HUES48 (cell line): ENCODE data around the gene LRRC55.
"Not testable (repeated sequence)": the region's sequence is repeated elsewhere in the genome, so short reads cannot be mapped to it uniquely, and the experiment has no call there.

Source experiments
- H3K27ac ChIP-seq: one replicate; pipeline ENCODE4 v1.7.0; 2013; ENCODE audit warnings: low read depth, low read length, inconsistent platforms
- H3K27me3 ChIP-seq: 2 replicates; pipeline ENCODE4 v1.6.1; 2013; ENCODE audit warnings: mild to moderate bottlenecking, low read length; ENCODE audit not compliant: control insufficient read depth, insufficient read depth
- H3K36me3 ChIP-seq: 2 replicates; pipeline ENCODE4 v1.6.1; 2013; ENCODE audit warnings: low read length; ENCODE audit not compliant: control insufficient read depth, insufficient read depth
- H3K4me1 ChIP-seq: 2 replicates; pipeline ENCODE4 v1.6.1; 2013; ENCODE audit warnings: mild to moderate bottlenecking, low read length; ENCODE audit not compliant: control insufficient read depth, insufficient read depth
- H3K4me3 ChIP-seq: 2 replicates; pipeline ENCODE4 v1.5.1; 2013; ENCODE audit warnings: mild to moderate bottlenecking, low read depth, low read length
- H3K9ac ChIP-seq: 2 replicates; pipeline ENCODE4 v1.6.1; 2013; ENCODE audit warnings: mild to moderate bottlenecking, low read depth, low read length, moderate library complexity
- H3K9me3 ChIP-seq: 2 replicates; pipeline ENCODE4 v1.6.1; 2013; ENCODE audit warnings: low read length; ENCODE audit not compliant: control insufficient read depth, insufficient read depth

The LRRC55 gene

GRCh38 chr11:57161351-57161750, 20.4 kb upstream of the LRRC55 start:
- Histone ChIP-seq H3K9ac (no peak overlapping the region), H3K4me3 (no peak overlapping the region), H3K36me3 (no peaks in the 10 kb centered on the region), H3K27me3 (no peaks in the 10 kb centered on the region; the same call in 1 of the 2 replicates), H3K4me1 (peaks cover 5% of the 10 kb centered on the region), H3K9me3 (no peaks in the 10 kb centered on the region), H3K27ac (no peak overlapping the region)

DNA sequence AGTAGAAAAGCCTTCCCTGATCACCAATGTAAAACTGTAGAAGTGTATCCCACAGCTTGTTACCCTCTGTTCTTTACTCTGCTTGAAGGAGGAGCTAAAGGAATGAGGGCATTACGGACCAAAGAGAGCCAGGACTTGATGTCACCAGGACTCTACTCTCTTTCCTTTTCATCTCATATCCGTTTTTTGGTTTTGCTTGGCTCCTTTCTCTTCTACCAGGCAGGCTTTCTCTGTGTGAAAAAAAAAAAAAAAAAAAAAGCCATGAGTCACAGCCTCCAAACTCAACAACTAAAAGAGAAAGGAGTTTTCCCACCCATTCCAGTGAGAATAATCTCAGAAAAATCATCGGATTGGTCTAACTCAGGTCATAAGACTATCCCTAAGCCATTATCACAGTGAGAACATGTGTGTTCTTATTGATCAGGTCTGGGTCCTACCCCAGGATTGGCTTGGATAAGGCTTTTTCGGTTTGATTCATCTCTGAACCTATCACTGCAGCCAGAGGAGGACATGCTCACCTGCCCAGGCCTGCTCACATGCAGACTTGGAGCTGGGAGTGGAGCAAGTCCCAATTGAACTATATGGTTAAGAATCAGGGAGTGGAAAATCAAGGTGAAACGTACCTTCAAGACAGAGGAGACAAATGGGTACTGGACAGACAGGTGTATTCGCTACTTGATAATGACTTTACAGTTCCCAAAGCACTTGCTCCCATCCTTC, 19.4 kb upstream of the LRRC55 start:
- Histone ChIP-seq H3K4me1 (no peaks in the 10 kb centered on the region), H3K9me3 (no peaks in the 10 kb centered on the region), H3K27me3 (no peaks in the 10 kb centered on the region; the same call in 1 of the 2 replicates), H3K27ac (no peak overlapping the region), H3K9ac (no peak overlapping the region), H3K4me3 (no peak overlapping the region), H3K36me3 (no peaks in the 10 kb centered on the region)

DNA sequence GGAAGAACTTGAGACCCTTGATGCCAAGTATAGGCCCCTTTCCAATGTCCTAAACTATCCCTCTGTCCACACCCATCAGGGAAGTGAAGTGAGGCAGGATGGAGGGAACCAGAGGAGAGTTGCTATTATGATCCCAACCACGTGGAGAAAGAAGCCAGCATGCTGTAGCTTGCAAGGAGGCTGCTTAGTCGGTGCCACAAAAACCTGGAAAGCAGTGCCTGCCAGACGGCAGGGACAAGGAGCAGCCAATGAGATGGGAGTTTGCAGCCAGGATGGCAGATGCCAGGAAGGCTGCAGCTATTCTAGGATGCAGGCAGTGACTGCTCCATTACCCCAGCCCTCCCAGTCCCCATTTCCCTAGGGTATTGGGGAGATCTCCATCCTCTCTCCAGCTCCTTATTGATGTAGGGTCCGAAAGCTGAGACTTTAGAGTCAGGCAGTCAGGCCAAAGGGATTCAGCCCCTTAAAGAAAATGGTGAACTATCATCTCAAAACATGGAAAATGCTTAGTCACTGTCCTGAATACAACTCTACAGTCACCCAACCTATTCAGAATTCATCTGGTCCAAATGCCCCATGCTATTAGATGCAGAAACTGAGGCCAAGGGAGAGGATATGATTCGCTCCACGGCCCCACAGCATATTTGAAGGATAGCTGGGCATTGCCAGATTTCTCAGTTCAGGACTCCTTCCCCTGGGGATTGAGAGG, 18.4 kb upstream of the LRRC55 start:
- Histone ChIP-seq H3K36me3 (no peaks in the 10 kb centered on the region), H3K27me3 (no peaks in the 10 kb centered on the region; the same call in 1 of the 2 replicates), H3K9ac (no peak overlapping the region), H3K27ac (no peak overlapping the region), H3K4me1 (no peaks in the 10 kb centered on the region), H3K9me3 (no peaks in the 10 kb centered on the region), H3K4me3 (no peak overlapping the region)

DNA sequence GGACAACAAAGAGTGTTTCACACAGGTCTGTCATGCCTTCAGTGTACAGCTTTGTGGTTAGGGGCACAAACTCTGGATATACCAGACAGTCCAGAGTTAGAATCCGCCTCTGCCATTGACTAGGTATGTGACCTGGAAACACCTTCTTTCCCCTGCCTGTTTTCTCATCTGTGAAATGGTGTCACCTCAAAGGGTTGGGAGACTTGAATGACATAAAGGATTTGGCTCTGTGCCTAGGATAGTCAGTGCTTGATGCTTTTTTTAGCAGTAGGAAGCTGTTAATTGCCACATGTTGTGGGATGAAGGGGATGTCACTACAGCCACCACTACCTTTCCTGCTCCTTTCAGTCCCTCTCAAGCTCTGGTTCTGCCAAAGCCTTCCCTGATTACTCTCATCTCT, 17.4 kb upstream of the LRRC55 start:
- H3K4me3 ChIP-seq: no peak overlapping the region
- H3K27ac ChIP-seq: no peak overlapping the region
- no peaks in the 10 kb centered on the region for H3K4me1 ChIP-seq
- no peaks in the 10 kb centered on the region for H3K36me3 ChIP-seq
- H3K27me3 ChIP-seq: no peaks in the 10 kb centered on the region; the same call in 1 of the 2 replicates
- H3K9me3 ChIP-seq: no peaks in the 10 kb centered on the region
- H3K9ac ChIP-seq: no peak overlapping the region

DNA sequence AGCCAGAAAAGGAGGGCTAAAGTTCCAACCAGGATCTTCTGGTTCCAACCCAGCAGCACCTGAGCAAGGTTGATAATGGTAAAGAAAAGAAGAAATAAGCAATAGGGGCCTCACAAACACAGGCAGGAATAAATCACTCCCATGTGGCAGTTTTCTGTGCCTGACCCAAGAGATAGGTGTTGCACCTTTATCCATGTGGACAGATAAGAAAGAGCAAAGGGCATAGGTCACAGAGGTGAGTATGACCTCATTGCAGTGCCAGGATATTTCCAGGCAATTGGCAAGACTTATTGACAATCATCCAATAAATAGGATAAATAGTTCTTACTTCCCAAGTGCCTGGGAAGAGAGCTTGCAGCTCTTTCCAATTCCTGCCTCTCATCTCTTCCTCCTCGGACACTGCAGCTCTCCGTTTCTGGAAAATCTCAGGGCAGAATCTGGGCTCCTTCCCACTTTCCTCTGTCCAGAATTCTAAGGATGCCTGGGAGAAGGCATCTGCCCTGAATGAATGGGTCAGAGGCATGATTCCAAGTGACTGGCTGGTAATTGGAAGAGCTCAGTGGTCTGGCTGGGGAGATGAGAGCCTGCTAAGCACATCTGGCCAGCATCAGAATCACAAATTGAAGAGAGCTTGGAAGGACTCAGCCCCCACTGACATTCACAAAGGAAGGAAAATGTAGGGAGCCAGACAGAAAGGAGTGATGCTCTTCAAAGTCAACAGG, 14.5 kb upstream of the LRRC55 start:
- no peaks in the 10 kb centered on the region for H3K36me3 ChIP-seq
- no peak overlapping the region for H3K27ac ChIP-seq
- H3K9me3 ChIP-seq: peaks cover 6% of the 10 kb centered on the region
- H3K27me3 ChIP-seq: no peaks in the 10 kb centered on the region; the same call in 1 of the 2 replicates
- no peak overlapping the region for H3K9ac ChIP-seq
- H3K4me1 ChIP-seq: no peaks in the 10 kb centered on the region
- no peak overlapping the region for H3K4me3 ChIP-seq

DNA sequence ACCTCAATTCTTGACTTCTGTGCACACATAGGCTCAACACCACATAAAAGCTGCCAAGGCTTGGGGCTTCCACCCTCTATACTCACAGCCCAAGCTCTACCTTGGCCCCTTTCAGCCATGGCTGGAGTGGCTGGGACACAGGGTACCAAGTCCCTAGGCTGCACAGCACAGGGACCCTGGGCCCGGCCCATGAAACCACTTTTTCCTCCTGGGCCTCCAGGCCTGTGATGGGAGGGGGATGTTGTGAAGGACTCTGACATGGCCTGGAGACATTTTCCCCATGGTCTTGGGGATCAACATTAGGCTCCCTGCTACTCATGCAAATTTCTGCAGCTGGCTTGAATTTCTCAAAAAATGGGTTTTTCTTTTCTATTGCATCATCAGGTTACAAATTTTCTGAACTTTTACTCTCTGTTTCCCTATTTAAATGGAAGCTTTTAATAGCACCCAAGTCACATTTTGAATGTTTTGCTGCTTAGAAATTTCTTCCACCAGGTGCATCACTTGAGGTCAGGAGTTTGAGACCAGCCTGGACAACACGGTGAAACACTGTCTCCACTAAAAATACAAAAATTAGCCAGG, 11.9 kb upstream of the LRRC55 start:
- H3K27ac ChIP-seq, H3K36me3 ChIP-seq, H3K27me3 ChIP-seq, H3K4me1 ChIP-seq, H3K9ac ChIP-seq, H3K4me3 ChIP-seq, H3K9me3 ChIP-seq: not testable (repeated sequence)

- no peaks in the 10 kb centered on the region for H3K4me1 ChIP-seq
- H3K9ac ChIP-seq: no peak overlapping the region
- H3K36me3 ChIP-seq: no peaks in the 10 kb centered on the region
- H3K27me3 ChIP-seq: no peaks in the 10 kb centered on the region
- H3K9me3 ChIP-seq: peaks cover 6% of the 10 kb centered on the region
- H3K4me3 ChIP-seq: no peak overlapping the region
- no peak overlapping the region for H3K27ac ChIP-seq
These were observed 9.7 kb upstream of the LRRC55 start for GRCh38 chr11:57172031-57172430.

- Histone ChIP-seq H3K27ac (no peak overlapping the region), H3K4me3 (no peak overlapping the region), H3K36me3 (no peaks in the 10 kb centered on the region), H3K9me3 (peaks cover 5% of the 10 kb centered on the region), H3K9ac (no peak overlapping the region), H3K4me1 (0 out of 2 replicates have a peak, but pooled peaks cover 3% of the 10 kb centered on the region), H3K27me3 (peaks cover 10% of the 10 kb centered on the region)
These were observed 7.1 kb upstream of the LRRC55 start for GRCh38 chr11:57174656-57175055.

- Histone ChIP-seq H3K27ac (no peak overlapping the region), H3K9me3 (no peaks in the 10 kb centered on the region), H3K4me1 (peaks cover 4% of the 10 kb centered on the region; the same call in 1 of the 2 replicates), H3K4me3 (no peak overlapping the region), H3K9ac (no peak overlapping the region), H3K36me3 (no peaks in the 10 kb centered on the region), H3K27me3 (peaks cover 17% of the 10 kb centered on the region)
These were observed 6.3 kb upstream of the LRRC55 start for GRCh38 chr11:57175478-57175877.

DNA sequence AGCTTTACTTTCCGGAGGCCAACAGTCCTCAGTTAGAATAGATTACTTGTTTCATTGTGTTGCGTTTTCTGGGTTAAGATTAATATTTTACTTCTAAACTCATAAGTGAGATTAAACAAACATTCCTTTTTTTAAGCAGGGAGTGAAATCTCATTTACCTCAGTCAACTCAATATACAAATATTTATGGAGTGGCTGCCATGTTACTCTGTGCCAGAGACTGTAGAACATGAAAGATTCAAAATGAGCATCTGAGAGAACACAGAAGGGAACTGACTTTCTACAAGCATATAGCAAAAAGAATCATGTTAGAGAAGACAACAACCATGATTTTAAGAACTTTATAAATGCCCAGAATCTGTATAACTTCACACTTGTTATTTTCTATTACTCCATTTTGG, 3.4 kb upstream of the LRRC55 start:
- Histone ChIP-seq H3K4me3 (no peak overlapping the region), H3K27me3 (peaks cover 34% of the 10 kb centered on the region), H3K9me3 (no peaks in the 10 kb centered on the region), H3K36me3 (no peaks in the 10 kb centered on the region), H3K27ac (no peak overlapping the region), H3K4me1 (peaks cover 9% of the 10 kb centered on the region; the same call in 1 of the 2 replicates), H3K9ac (no peak overlapping the region)
